DOHH2 (cell line): ENCODE measurements around the gene SEMA3D.

Experiments used
- H3F3A ChIP-seq: fragments of 200-600 bp; sonication (generic), shearing (Covaris generic); 2 replicates; pipeline ENCODE4 v1.6.0; 2016; ENCODE audit warnings: antibody characterized with exemption, mild to moderate bottlenecking; ENCODE audit not compliant: control insufficient read depth, insufficient read depth
- H3K27ac ChIP-seq: fragments of 200-600 bp; sonication (generic); 2 replicates; pipeline ENCODE4 v1.5.1; 2014; ENCODE audit warnings: low read depth, mild to moderate bottlenecking, low read length, moderate library complexity
- H3K27me3 ChIP-seq: fragments of 200-600 bp; sonication (generic); 2 replicates; pipeline ENCODE4 v1.6.1; 2014; ENCODE audit warnings: mild to moderate bottlenecking, low read length, mixed read lengths; ENCODE audit not compliant: control insufficient read depth
- H3K36me3 ChIP-seq: fragments of 200-600 bp; sonication (generic); 2 replicates; pipeline ENCODE4 v1.6.1; 2014; ENCODE audit warnings: mild to moderate bottlenecking, low read length, moderate library complexity, mixed read lengths; ENCODE audit not compliant: control insufficient read depth
- H3K4me1 ChIP-seq: fragments of 200-600 bp; sonication (generic); 2 replicates; pipeline ENCODE4 v1.6.1; 2014; ENCODE audit warnings: mild to moderate bottlenecking, low read length, mixed read lengths; ENCODE audit not compliant: control insufficient read depth
- H3K4me2 ChIP-seq: fragments of 200-600 bp; sonication (generic); 2 replicates; pipeline ENCODE4 v1.6.0; 2014; ENCODE audit warnings: mild to moderate bottlenecking, low read length, moderate library complexity
- H3K4me3 ChIP-seq: fragments of 200-600 bp; sonication (generic); 2 replicates; pipeline ENCODE4 v1.5.1; 2014; ENCODE audit warnings: mild to moderate bottlenecking, low read length, mixed read lengths
- H3K79me2 ChIP-seq: fragments of 200-600 bp; sonication (generic); 2 replicates; pipeline ENCODE4 v1.6.1; 2014; ENCODE audit warnings: mild to moderate bottlenecking, low read length, mixed read lengths; ENCODE audit not compliant: control insufficient read depth
- H3K9me2 ChIP-seq: fragments of 200-600 bp; sonication (generic); replicated peaks from 2 replicates; pipeline ENCODE4 v1.6.1; 2014; ENCODE audit warnings: mild to moderate bottlenecking, low read length, mixed read lengths; ENCODE audit not compliant: control insufficient read depth
- H3K9me3 ChIP-seq: fragments of 200-600 bp; sonication (generic); 2 replicates; pipeline ENCODE4 v1.6.1; 2014; ENCODE audit warnings: antibody characterized with exemption, low read length, mixed read lengths; ENCODE audit not compliant: control insufficient read depth, insufficient read depth
- H4K20me1 ChIP-seq: fragments of 200-600 bp; sonication (generic); 2 replicates; pipeline ENCODE4 v1.6.0; 2014; ENCODE audit warnings: low read depth, mild to moderate bottlenecking, antibody characterized with exemption, low read length, moderate library complexity; ENCODE audit not compliant: control insufficient read depth, insufficient read depth
- CTCF ChIP-seq: fragments of 200-600 bp; sonication (generic); IDR thresholded peaks from one replicate; pipeline ENCODE4 v1.5.1; 2014; ENCODE audit warnings: antibody characterized with exemption, mild to moderate bottlenecking, low read depth, low read length; ENCODE audit not compliant: poor library complexity, severe bottlenecking
- EZH2phosphoT487 ChIP-seq: fragments of 200-600 bp; sonication (generic); IDR thresholded peaks from 2 replicates; pipeline ENCODE4 v1.6.1; 2017; ENCODE audit warnings: borderline replicate concordance, mild to moderate bottlenecking, antibody characterized with exemption, low read length, moderate library complexity, mixed read lengths

SEMA3D gene

DNA sequence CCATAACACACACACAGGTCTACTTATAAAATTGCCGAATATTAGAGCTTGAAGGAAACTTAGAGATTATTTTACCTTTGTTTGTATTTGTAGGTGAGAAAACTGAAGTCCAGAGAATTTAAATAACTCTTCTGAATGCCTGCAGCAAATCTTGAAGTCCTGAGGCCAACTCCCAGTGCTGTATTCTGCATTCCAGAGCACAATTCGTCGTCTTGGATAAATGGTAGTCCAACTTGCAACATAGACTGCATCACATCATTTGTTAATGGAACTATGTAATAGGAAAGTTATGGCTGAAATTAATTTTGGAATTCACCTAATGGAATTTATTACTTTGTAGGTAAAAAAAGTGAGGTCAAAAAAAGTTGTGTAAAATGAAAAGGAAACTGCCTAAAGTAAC lies 37.3 kb upstream of the SEMA3D start:
- no peaks in the 10 kb centered on the region for H3K79me2 ChIP-seq
- no peaks in the 10 kb centered on the region for H4K20me1 ChIP-seq
- H3F3A ChIP-seq: no peaks in the 10 kb centered on the region
- H3K9me2 ChIP-seq: no peaks in the 10 kb centered on the region
- no peak overlapping the region for H3K27ac ChIP-seq
- H3K36me3 ChIP-seq: no peaks in the 10 kb centered on the region
- no peak overlapping the region for H3K4me3 ChIP-seq
- H3K4me2 ChIP-seq: no peak overlapping the region
- TF ChIP-seq CTCF (no peak), EZH2phosphoT487 (no peak)
- no peaks in the 10 kb centered on the region for H3K27me3 ChIP-seq
- H3K9me3 ChIP-seq: no peaks in the 10 kb centered on the region
- no peaks in the 10 kb centered on the region for H3K4me1 ChIP-seq

GRCh38 chr7:85222522-85222921 lies 35.7 kb upstream of the SEMA3D start:
- Histone ChIP-seq H3K36me3 (no peaks in the 10 kb centered on the region), H3K9me2 (no peaks in the 10 kb centered on the region), H3K4me2 (no peak overlapping the region), H3K9me3 (no peaks in the 10 kb centered on the region), H3K4me3 (no peak overlapping the region), H3K27ac (no peak overlapping the region), H4K20me1 (no peaks in the 10 kb centered on the region), H3K79me2 (no peaks in the 10 kb centered on the region), H3F3A (no peaks in the 10 kb centered on the region), H3K4me1 (no peaks in the 10 kb centered on the region), H3K27me3 (no peaks in the 10 kb centered on the region)
- TF ChIP-seq EZH2phosphoT487 (no peak), CTCF (no peak)

DNA sequence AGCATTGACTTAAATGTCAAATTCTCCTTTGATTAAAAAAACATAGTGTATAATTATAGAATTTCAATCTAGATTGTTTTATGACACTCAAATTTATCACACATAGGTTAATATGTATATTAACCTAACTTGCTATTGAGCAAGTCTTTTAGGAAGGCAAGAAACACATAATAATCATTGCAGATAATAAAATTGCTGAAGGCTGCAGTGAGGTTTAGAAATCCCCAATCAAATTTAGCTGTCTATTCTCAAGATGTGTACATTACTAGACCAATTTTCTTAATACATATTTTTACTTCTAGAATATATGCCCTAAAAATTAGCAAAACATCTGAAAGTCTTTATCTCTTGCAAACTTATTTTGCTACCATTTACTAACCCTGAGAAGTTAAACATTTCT lies 34.9 kb upstream of the SEMA3D start:
- TF ChIP-seq CTCF (no peak), EZH2phosphoT487 (no peak)
- H3K79me2 ChIP-seq: no peaks in the 10 kb centered on the region
- H4K20me1 ChIP-seq: no peaks in the 10 kb centered on the region
- H3K9me2 ChIP-seq: no peaks in the 10 kb centered on the region
- no peak overlapping the region for H3K4me2 ChIP-seq
- H3K27ac ChIP-seq: no peak overlapping the region
- H3K27me3 ChIP-seq: no peaks in the 10 kb centered on the region
- no peaks in the 10 kb centered on the region for H3K36me3 ChIP-seq
- H3K4me1 ChIP-seq: no peaks in the 10 kb centered on the region
- H3K4me3 ChIP-seq: no peak overlapping the region
- no peaks in the 10 kb centered on the region for H3F3A ChIP-seq
- H3K9me3 ChIP-seq: no peaks in the 10 kb centered on the region

DNA sequence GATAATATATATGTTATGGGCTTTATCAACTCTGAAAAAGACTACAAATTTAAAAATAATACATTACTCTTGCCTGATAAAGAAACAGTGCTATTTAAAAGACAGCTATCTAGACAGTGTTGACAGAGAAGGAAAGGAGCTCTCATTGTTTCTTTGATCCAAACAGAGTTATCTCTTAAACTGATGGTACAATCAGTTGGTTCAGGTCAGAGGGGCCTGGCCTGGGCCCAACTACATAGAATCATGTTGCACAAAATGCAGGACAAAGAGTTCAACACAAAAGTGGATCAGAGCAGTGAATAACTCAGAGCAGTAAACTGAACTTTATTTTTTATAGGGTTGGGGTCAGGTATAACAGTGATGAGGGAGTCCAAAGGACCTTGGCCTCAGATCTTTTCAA lies 33.8 kb upstream of the SEMA3D start:
- Histone ChIP-seq H3K4me1 (no peaks in the 10 kb centered on the region), H3K27me3 (no peaks in the 10 kb centered on the region), H3K36me3 (no peaks in the 10 kb centered on the region), H4K20me1 (no peaks in the 10 kb centered on the region), H3K9me2 (no peaks in the 10 kb centered on the region), H3F3A (no peaks in the 10 kb centered on the region), H3K79me2 (no peaks in the 10 kb centered on the region), H3K4me3 (no peak overlapping the region), H3K9me3 (no peaks in the 10 kb centered on the region), H3K27ac (no peak overlapping the region), H3K4me2 (no peak overlapping the region)
- no peak for TF ChIP-seq CTCF
- no peak for TF ChIP-seq EZH2phosphoT487
